Prostate gland (tissue), 2 donors: ENCODE measurements around the gene LIX1L.

ENCODE experiments used
- POLR2A ChIP-seq: fragments of 450-650 bp; IDR thresholded peaks from one replicate; pipeline ENCODE4 v1.6.1; 2016; ENCODE audit warnings: antibody characterized with exemption, mild to moderate bottlenecking
- TF ChIP-seq, protein P1 (sequence below), 4 experiments: fragments of 200-600 bp in 2 of 4; fragments of 450-650 bp in 2 of 4; sonication (generic) in 2 of 4; IDR thresholded peaks; 1 replicate in 3 of 4; 2 replicates in 1 of 4; pipeline ENCODE4 v1.5.1; 2016 to 2019; ENCODE audit warnings: antibody characterized with exemption in 4 of 4, mild to moderate bottlenecking in 2 of 4, moderate library complexity in 2 of 4

DNA sequence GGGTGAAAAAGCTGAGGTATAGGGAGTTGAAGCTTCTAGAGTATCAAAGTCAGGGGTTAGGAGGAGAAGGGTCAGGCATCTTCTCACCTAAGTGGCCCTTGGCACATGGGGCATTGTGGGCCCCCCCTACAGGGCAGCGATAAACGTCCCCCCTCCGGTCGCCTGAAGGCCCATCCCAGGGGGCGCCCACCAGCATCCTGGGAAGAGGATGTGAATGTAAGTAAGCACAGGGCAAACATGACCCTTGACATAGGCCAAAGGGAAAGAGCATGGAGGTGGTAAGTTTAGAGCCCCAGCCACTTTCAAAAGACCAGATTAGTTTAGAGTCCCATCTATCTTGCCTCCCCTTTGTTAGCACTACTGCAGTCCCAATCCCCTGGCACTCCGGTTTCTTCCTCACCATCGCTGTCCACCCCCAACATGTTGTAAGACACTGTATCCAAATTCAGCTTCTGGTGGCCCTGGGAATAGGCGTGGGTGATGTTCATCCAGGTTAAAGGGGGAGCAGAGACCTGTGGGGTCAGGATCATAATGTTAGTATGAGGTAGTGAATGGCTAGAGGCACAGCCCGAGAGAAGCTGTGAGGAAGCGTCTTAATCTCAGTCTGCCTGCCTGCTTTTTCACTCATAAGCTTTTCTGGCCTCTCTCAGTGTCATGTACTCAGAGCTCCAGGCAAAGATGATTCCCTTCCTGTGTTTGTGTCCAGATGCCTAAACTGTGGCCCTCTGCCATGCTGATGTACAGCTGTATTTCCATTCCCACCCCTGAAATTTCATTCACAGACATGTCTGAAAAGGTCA is 50.7 kb downstream of the LIX1L start:
- TF ChIP-seq, protein P1, sequence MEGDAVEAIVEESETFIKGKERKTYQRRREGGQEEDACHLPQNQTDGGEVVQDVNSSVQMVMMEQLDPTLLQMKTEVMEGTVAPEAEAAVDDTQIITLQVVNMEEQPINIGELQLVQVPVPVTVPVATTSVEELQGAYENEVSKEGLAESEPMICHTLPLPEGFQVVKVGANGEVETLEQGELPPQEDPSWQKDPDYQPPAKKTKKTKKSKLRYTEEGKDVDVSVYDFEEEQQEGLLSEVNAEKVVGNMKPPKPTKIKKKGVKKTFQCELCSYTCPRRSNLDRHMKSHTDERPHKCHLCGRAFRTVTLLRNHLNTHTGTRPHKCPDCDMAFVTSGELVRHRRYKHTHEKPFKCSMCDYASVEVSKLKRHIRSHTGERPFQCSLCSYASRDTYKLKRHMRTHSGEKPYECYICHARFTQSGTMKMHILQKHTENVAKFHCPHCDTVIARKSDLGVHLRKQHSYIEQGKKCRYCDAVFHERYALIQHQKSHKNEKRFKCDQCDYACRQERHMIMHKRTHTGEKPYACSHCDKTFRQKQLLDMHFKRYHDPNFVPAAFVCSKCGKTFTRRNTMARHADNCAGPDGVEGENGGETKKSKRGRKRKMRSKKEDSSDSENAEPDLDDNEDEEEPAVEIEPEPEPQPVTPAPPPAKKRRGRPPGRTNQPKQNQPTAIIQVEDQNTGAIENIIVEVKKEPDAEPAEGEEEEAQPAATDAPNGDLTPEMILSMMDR (IDR thresholded peaks at IDR 0.05), result no peak
- no peak for TF ChIP-seq POLR2A
